Measurements from ENCODE around the gene BAZ2B.

Gene BAZ2B

GRCh38 chr2:159298967-159299366 lies 317.4 kb downstream of the BAZ2B start:
- Histone ChIP-seq H3K9me3 (ENCODE audit: insufficient read depth, low read length) (no peaks in the 10 kb centered on the region), H3K9me2 (replicated peaks; ENCODE audit: insufficient read depth, low read length) (no peaks in the 10 kb centered on the region), H3K27ac (ENCODE audit: low read depth, low read length) (no peak overlapping the region), H2AFZ (ENCODE audit: low read depth, low read length, severe bottlenecking) (no peak overlapping the region), H3F3A (ENCODE audit: insufficient read depth) (no peaks in the 10 kb centered on the region), H3K27me3 (ENCODE audit: low read length) (no peaks in the 10 kb centered on the region), H3K4me3 (ENCODE audit: insufficient read depth, low read length, poor library complexity, severe bottlenecking) (no peak overlapping the region), H3K4me2 (ENCODE audit: low read depth, low read length, poor library complexity, severe bottlenecking) (no peak overlapping the region), H3K9ac (ENCODE audit: low read length) (no peak overlapping the region), H3K36me3 (ENCODE audit: low read length) (no peaks in the 10 kb centered on the region), H3K79me2 (ENCODE audit: insufficient read depth, low read length) (no peaks in the 10 kb centered on the region), H4K20me1 (ENCODE audit: low read depth, low read length) (no peaks in the 10 kb centered on the region)
- TF ChIP-seq CTCF (IDR thresholded peaks at IDR 0.05; ENCODE audit: insufficient read depth, low read length, poor library complexity, severe bottlenecking) (no peak), EZH2phosphoT487 (conservative IDR thresholded peaks at IDR 0.05; ENCODE audit: low read length) (no peak)

- Histone ChIP-seq H3K9ac (ENCODE audit: low read length) (no peak overlapping the region), H3F3A (ENCODE audit: insufficient read depth) (no peaks in the 10 kb centered on the region), H3K36me3 (ENCODE audit: low read length) (no peaks in the 10 kb centered on the region), H2AFZ (ENCODE audit: low read depth, low read length, severe bottlenecking) (no peak overlapping the region), H3K27ac (ENCODE audit: low read depth, low read length) (no peak overlapping the region), H3K9me2 (replicated peaks; ENCODE audit: insufficient read depth, low read length) (no peaks in the 10 kb centered on the region), H4K20me1 (ENCODE audit: low read depth, low read length) (no peaks in the 10 kb centered on the region), H3K79me2 (ENCODE audit: insufficient read depth, low read length) (no peaks in the 10 kb centered on the region), H3K4me2 (ENCODE audit: low read depth, low read length, poor library complexity, severe bottlenecking) (no peak overlapping the region), H3K4me3 (ENCODE audit: insufficient read depth, low read length, poor library complexity, severe bottlenecking) (no peak overlapping the region), H3K27me3 (ENCODE audit: low read length) (no peaks in the 10 kb centered on the region), H3K9me3 (ENCODE audit: insufficient read depth, low read length) (no peaks in the 10 kb centered on the region)
- TF ChIP-seq EZH2phosphoT487 (conservative IDR thresholded peaks at IDR 0.05; ENCODE audit: low read length) (no peak), CTCF (IDR thresholded peaks at IDR 0.05; ENCODE audit: insufficient read depth, low read length, poor library complexity, severe bottlenecking) (no peak)
These were observed 319.2 kb downstream of the BAZ2B start for GRCh38 chr2:159297042-159297707.

- Histone ChIP-seq H3K9ac (ENCODE audit: low read length) (no peak overlapping the region), H3K4me2 (ENCODE audit: low read depth, low read length, poor library complexity, severe bottlenecking) (no peak overlapping the region), H3K9me2 (replicated peaks; ENCODE audit: insufficient read depth, low read length) (no peaks in the 10 kb centered on the region), H3K27me3 (ENCODE audit: low read length) (no peaks in the 10 kb centered on the region), H3K79me2 (ENCODE audit: insufficient read depth, low read length) (no peaks in the 10 kb centered on the region), H2AFZ (ENCODE audit: low read depth, low read length, severe bottlenecking) (no peak overlapping the region), H3K4me3 (ENCODE audit: insufficient read depth, low read length, poor library complexity, severe bottlenecking) (no peak overlapping the region), H4K20me1 (ENCODE audit: low read depth, low read length) (no peaks in the 10 kb centered on the region), H3F3A (ENCODE audit: insufficient read depth) (peaks cover 3% of the 10 kb centered on the region; the same call in 1 of the 2 replicates), H3K36me3 (ENCODE audit: low read length) (no peaks in the 10 kb centered on the region), H3K27ac (ENCODE audit: low read depth, low read length) (no peak overlapping the region), H3K9me3 (ENCODE audit: insufficient read depth, low read length) (no peaks in the 10 kb centered on the region)
- TF ChIP-seq CTCF (IDR thresholded peaks at IDR 0.05; ENCODE audit: insufficient read depth, low read length, poor library complexity, severe bottlenecking) (no peak), EZH2phosphoT487 (conservative IDR thresholded peaks at IDR 0.05; ENCODE audit: low read length) (no peak)
These were observed 324.2 kb downstream of the BAZ2B start for GRCh38 chr2:159292157-159292556.

All from SU-DHL-6 (cell line).